Measurements from ENCODE around the gene PIM1.

Gene PIM1

GRCh38 chr6:37169496-37170272 is at the start of gene PIM1:
Gene PIM1 (plus strand): TSS chr6:37170152. CDS start chr6:37170576, 424 bp downstream.
- Histone ChIP-seq H3K27ac (ENCODE audit: low read length) (peak within 1 kb of the TSS; percentile 95), H2AFZ (ENCODE audit: low read depth, low read length) (no peak within 1 kb of the TSS), H3K4me1 (ENCODE audit: low read length) (peaks cover 37% of the 10 kb centered on the region), H3K4me3 (ENCODE audit: low read length) (peak within 1 kb of the TSS; percentile 89), H3K79me2 (ENCODE audit: low read length) (peaks cover 66% of the 10 kb centered on the region), H3K27me3 (ENCODE audit: low read depth, low read length) (no peaks in the 10 kb centered on the region), H3K9ac (ENCODE audit: low read length) (peak within 1 kb of the TSS; percentile 100), H3K9me3 (ENCODE audit: insufficient read depth, low read length) (no peaks in the 10 kb centered on the region), H3K36me3 (replicated peaks; ENCODE audit: low read depth, low read length) (peaks cover 45% of the 10 kb centered on the region), H3K4me2 (ENCODE audit: low read length) (peak within 1 kb of the TSS; percentile 95), H4K20me1 (ENCODE audit: insufficient read depth, low read length) (peaks cover 29% of the 10 kb centered on the region)
- no peak for TF ChIP-seq EZH2phosphoT487 (IDR thresholded peaks at IDR 0.05; ENCODE audit: low read depth)
- TF ChIP-seq CTCF (IDR thresholded peaks at IDR 0.05; ENCODE audit: low read depth, low read length): no peak

GRCh38 chr6:37121556-37121955 is 48.4 kb upstream of the PIM1 start:
- H3K27ac ChIP-seq (ENCODE audit: low read length): no peak overlapping the region
- H3K4me1 ChIP-seq (ENCODE audit: low read length): peaks cover 23% of the 10 kb centered on the region
- no peaks in the 10 kb centered on the region for H3K27me3 ChIP-seq (ENCODE audit: low read depth, low read length)
- H3K9me3 ChIP-seq (ENCODE audit: insufficient read depth, low read length): no peaks in the 10 kb centered on the region
- H3K4me3 ChIP-seq (ENCODE audit: low read length): no peak overlapping the region
- no peaks in the 10 kb centered on the region for H3K36me3 ChIP-seq (replicated peaks; ENCODE audit: low read depth, low read length)
- H4K20me1 ChIP-seq (ENCODE audit: insufficient read depth, low read length): no peaks in the 10 kb centered on the region
- no peak overlapping the region for H3K9ac ChIP-seq (ENCODE audit: low read length)
- no peak overlapping the region for H2AFZ ChIP-seq (ENCODE audit: low read depth, low read length)
- TF ChIP-seq EZH2phosphoT487 (IDR thresholded peaks at IDR 0.05; ENCODE audit: low read depth): no peak
- TF ChIP-seq CTCF (IDR thresholded peaks at IDR 0.05; ENCODE audit: low read depth, low read length): no peak
- H3K4me2 ChIP-seq (ENCODE audit: low read length): no peak overlapping the region
- H3K79me2 ChIP-seq (ENCODE audit: low read length): no peaks in the 10 kb centered on the region

- Histone ChIP-seq H2AFZ (ENCODE audit: low read depth, low read length) (no peak overlapping the region), H3K27me3 (ENCODE audit: low read depth, low read length) (no peaks in the 10 kb centered on the region), H3K9me3 (ENCODE audit: insufficient read depth, low read length) (no peaks in the 10 kb centered on the region), H3K4me2 (ENCODE audit: low read length) (no peak overlapping the region), H3K4me3 (ENCODE audit: low read length) (no peak overlapping the region), H4K20me1 (ENCODE audit: insufficient read depth, low read length) (no peaks in the 10 kb centered on the region), H3K27ac (ENCODE audit: low read length) (no peak overlapping the region), H3K36me3 (replicated peaks; ENCODE audit: low read depth, low read length) (no peaks in the 10 kb centered on the region), H3K4me1 (ENCODE audit: low read length) (peaks cover 21% of the 10 kb centered on the region), H3K9ac (ENCODE audit: low read length) (no peak overlapping the region), H3K79me2 (ENCODE audit: low read length) (no peaks in the 10 kb centered on the region)
- TF ChIP-seq CTCF (IDR thresholded peaks at IDR 0.05; ENCODE audit: low read depth, low read length) (no peak), EZH2phosphoT487 (IDR thresholded peaks at IDR 0.05; ENCODE audit: low read depth) (no peak)
Measured at GRCh38 chr6:37122861-37123260, 47.1 kb upstream of the PIM1 start.

- Histone ChIP-seq H3K36me3 (replicated peaks; ENCODE audit: low read depth, low read length) (no peaks in the 10 kb centered on the region), H3K9ac (ENCODE audit: low read length) (no peak overlapping the region), H3K4me3 (ENCODE audit: low read length) (no peak overlapping the region), H3K4me2 (ENCODE audit: low read length) (no peak overlapping the region), H3K9me3 (ENCODE audit: insufficient read depth, low read length) (no peaks in the 10 kb centered on the region), H4K20me1 (ENCODE audit: insufficient read depth, low read length) (no peaks in the 10 kb centered on the region), H3K4me1 (ENCODE audit: low read length) (peaks cover 27% of the 10 kb centered on the region), H3K27ac (ENCODE audit: low read length) (no peak overlapping the region), H2AFZ (ENCODE audit: low read depth, low read length) (no peak overlapping the region), H3K79me2 (ENCODE audit: low read length) (no peaks in the 10 kb centered on the region), H3K27me3 (ENCODE audit: low read depth, low read length) (no peaks in the 10 kb centered on the region)
- TF ChIP-seq EZH2phosphoT487 (IDR thresholded peaks at IDR 0.05; ENCODE audit: low read depth) (no peak), CTCF (IDR thresholded peaks at IDR 0.05; ENCODE audit: low read depth, low read length) (no peak)
Measured at GRCh38 chr6:37123957-37124729, 45.8 kb upstream of the PIM1 start.

All from OCI-LY3 (cell line).